ENCODE measurements around the gene DUSP12.

Gene DUSP12

GRCh38 chr1:161778522-161778921 is 28.9 kb downstream of the DUSP12 start:
- TF ChIP-seq, protein P1, sequence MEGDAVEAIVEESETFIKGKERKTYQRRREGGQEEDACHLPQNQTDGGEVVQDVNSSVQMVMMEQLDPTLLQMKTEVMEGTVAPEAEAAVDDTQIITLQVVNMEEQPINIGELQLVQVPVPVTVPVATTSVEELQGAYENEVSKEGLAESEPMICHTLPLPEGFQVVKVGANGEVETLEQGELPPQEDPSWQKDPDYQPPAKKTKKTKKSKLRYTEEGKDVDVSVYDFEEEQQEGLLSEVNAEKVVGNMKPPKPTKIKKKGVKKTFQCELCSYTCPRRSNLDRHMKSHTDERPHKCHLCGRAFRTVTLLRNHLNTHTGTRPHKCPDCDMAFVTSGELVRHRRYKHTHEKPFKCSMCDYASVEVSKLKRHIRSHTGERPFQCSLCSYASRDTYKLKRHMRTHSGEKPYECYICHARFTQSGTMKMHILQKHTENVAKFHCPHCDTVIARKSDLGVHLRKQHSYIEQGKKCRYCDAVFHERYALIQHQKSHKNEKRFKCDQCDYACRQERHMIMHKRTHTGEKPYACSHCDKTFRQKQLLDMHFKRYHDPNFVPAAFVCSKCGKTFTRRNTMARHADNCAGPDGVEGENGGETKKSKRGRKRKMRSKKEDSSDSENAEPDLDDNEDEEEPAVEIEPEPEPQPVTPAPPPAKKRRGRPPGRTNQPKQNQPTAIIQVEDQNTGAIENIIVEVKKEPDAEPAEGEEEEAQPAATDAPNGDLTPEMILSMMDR (IDR thresholded peaks at IDR 0.05; ENCODE audit: low read depth, low read length, missing control alignments): no peak
- in situ Hi-C loops (cut with HindIII; ENCODE audit: low pct_ligation_motif_present, low sequenced_read_pairs): loop anchor here (25.0 kb wide), 1 partner anchor 259 kb away; no protein-coding TSS in a partner anchor
- H3K27me3 ChIP-seq (replicated peaks): no peaks in the 10 kb centered on the region
- no peak overlapping the region for H3K27ac ChIP-seq
- H3K4me3 ChIP-seq (ENCODE audit: low read depth, low read length): no peak overlapping the region
- no peak for DNase-seq
- H3K36me3 ChIP-seq (replicated peaks): no peaks in the 10 kb centered on the region

- no peaks in the 10 kb centered on the region for H3K27me3 ChIP-seq (replicated peaks)
- H3K36me3 ChIP-seq (replicated peaks): no peaks in the 10 kb centered on the region
- H3K27ac ChIP-seq: no peak overlapping the region
- no peak overlapping the region for H3K4me3 ChIP-seq (ENCODE audit: low read depth, low read length)
- in situ Hi-C loops (cut with HindIII; ENCODE audit: low pct_ligation_motif_present, low sequenced_read_pairs): loop anchor here (25.0 kb wide), 1 partner anchor 258 kb away; no protein-coding TSS in a partner anchor
- DNase-seq: no peak
- TF ChIP-seq, protein P1 (IDR thresholded peaks at IDR 0.05; ENCODE audit: low read depth, low read length, missing control alignments): no peak
Observed at GRCh38 chr1:161779393-161779792, 29.8 kb downstream of the DUSP12 start.

GRCh38 chr1:161781995-161782394 is 32.4 kb downstream of the DUSP12 start:
- H3K4me3 ChIP-seq (ENCODE audit: low read depth, low read length): no peak overlapping the region
- TF ChIP-seq, protein P1 (IDR thresholded peaks at IDR 0.05; ENCODE audit: low read depth, low read length, missing control alignments): no peak
- no peaks in the 10 kb centered on the region for H3K27me3 ChIP-seq (replicated peaks)
- in situ Hi-C loops (cut with HindIII; ENCODE audit: low pct_ligation_motif_present, low sequenced_read_pairs): loop anchor here (25.0 kb wide), 1 partner anchor 255 kb away; no protein-coding TSS in a partner anchor
- H3K27ac ChIP-seq: no peak overlapping the region
- DNase-seq: no peak
- H3K36me3 ChIP-seq (replicated peaks): peaks cover 5% of the 10 kb centered on the region

- no peak overlapping the region for H3K4me3 ChIP-seq (ENCODE audit: low read depth, low read length)
- H3K27me3 ChIP-seq (replicated peaks): no peaks in the 10 kb centered on the region
- H3K27ac ChIP-seq: no peak overlapping the region
- TF ChIP-seq, protein P1 (IDR thresholded peaks at IDR 0.05; ENCODE audit: low read depth, low read length, missing control alignments): no peak
- in situ Hi-C loops (cut with HindIII; ENCODE audit: low pct_ligation_motif_present, low sequenced_read_pairs): loop anchor here (25.0 kb wide), 1 partner anchor 254 kb away; no protein-coding TSS in a partner anchor
- peaks cover 5% of the 10 kb centered on the region for H3K36me3 ChIP-seq (replicated peaks)
- DNase-seq: no peak
Observed at GRCh38 chr1:161782886-161783285, 33.3 kb downstream of the DUSP12 start.

- in situ Hi-C loops (cut with HindIII; ENCODE audit: low pct_ligation_motif_present, low sequenced_read_pairs): loop anchor here (25.0 kb wide), 1 partner anchor 252 kb away; no protein-coding TSS in a partner anchor
Observed at GRCh38 chr1:161784968-161785367, 35.4 kb downstream of the DUSP12 start.

More at GRCh38 chr1:161784968-161785367, 35.4 kb downstream of the DUSP12 start:
- TF ChIP-seq, protein P1 (IDR thresholded peaks at IDR 0.05; ENCODE audit: low read depth, low read length, missing control alignments): no peak
- Histone ChIP-seq H3K4me3 (ENCODE audit: low read depth, low read length) (no peak overlapping the region), H3K27ac (no peak overlapping the region), H3K27me3 (replicated peaks) (no peaks in the 10 kb centered on the region), H3K36me3 (replicated peaks) (peaks cover 5% of the 10 kb centered on the region)
- DNase-seq: no peak
